ENCODE results near the gene CLDN15.

DNA sequence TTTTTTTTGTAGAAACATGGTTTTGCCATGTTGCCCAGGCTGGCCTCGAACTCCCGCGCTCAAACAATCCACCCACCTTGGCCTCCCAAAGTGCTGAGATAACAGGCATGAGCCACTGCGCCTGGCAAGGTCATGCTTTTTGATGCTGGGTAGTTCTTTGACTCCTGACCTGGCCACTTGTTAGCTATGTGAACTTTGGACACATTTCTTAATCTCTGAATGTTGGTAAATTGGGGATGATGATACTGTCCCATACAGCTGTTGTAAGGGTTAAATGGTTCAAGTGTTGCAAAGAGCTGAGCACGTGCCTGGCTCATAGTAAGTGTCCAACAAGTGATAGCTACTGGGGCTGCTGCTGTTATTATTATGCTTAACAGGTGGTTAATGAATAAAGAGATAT is 17.3 kb downstream of the CLDN15 start:
- TF ChIP-seq, protein P1, sequence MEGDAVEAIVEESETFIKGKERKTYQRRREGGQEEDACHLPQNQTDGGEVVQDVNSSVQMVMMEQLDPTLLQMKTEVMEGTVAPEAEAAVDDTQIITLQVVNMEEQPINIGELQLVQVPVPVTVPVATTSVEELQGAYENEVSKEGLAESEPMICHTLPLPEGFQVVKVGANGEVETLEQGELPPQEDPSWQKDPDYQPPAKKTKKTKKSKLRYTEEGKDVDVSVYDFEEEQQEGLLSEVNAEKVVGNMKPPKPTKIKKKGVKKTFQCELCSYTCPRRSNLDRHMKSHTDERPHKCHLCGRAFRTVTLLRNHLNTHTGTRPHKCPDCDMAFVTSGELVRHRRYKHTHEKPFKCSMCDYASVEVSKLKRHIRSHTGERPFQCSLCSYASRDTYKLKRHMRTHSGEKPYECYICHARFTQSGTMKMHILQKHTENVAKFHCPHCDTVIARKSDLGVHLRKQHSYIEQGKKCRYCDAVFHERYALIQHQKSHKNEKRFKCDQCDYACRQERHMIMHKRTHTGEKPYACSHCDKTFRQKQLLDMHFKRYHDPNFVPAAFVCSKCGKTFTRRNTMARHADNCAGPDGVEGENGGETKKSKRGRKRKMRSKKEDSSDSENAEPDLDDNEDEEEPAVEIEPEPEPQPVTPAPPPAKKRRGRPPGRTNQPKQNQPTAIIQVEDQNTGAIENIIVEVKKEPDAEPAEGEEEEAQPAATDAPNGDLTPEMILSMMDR (IDR thresholded peaks at IDR 0.05): no peak
- no peak for TF ChIP-seq POLR2A (IDR thresholded peaks at IDR 0.05)

All from testis (tissue), 2 donors.